NCI-H146 treated with DMSO at 0.1 percent for 48 hours (cell line): ENCODE data around the gene NOD1.

ENCODE experiments used
- DNase-seq: peaks from one replicate; lab custom pipeline; 2025; ENCODE audit not compliant: unreplicated experiment; lab: John Stamatoyannopoulos, UW

The NOD1 gene

GRCh38 chr7:30378275-30378674 lies 100.3 kb downstream of the NOD1 start:
- no peak for DNase-seq
